GM23338 (cell line): ENCODE measurements around the gene USPL1.

Experiments used
- CREB1 ChIP-seq: fragments of 250-450 bp; sonication (Bioruptor Pico); IDR thresholded peaks from 2 replicates; pipeline ENCODE4 v1.5.0; 2020; ENCODE audit warnings: low read depth, mild to moderate bottlenecking, moderate library complexity
- EZH2phosphoT487 ChIP-seq: fragments of 200-600 bp; sonication (generic); IDR thresholded peaks from one replicate; pipeline ENCODE4 v1.8.1; 2018; ENCODE audit warnings: antibody characterized with exemption; ENCODE audit not compliant: unreplicated experiment
- TF ChIP-seq, protein P1 (sequence below), 2 experiments: fragments of 200-600 bp in 1 of 2; sonication (generic) in 1 of 2; conservative IDR thresholded peaks; 2 replicates each; pipeline versions ENCODE4 v1.5.1 to v1.6.1; 2016 to 2017; ENCODE audit warnings: antibody characterized with exemption in 2 of 2, low read depth in 2 of 2, mild to moderate bottlenecking in 2 of 2, moderate library complexity in 1 of 2
- TF ChIP-seq, protein P2 (sequence below): IDR thresholded peaks from 2 replicates; pipeline ENCODE4 v1.6.1; 2016; ENCODE audit warnings: antibody characterized with exemption

- TF ChIP-seq, protein P1, sequence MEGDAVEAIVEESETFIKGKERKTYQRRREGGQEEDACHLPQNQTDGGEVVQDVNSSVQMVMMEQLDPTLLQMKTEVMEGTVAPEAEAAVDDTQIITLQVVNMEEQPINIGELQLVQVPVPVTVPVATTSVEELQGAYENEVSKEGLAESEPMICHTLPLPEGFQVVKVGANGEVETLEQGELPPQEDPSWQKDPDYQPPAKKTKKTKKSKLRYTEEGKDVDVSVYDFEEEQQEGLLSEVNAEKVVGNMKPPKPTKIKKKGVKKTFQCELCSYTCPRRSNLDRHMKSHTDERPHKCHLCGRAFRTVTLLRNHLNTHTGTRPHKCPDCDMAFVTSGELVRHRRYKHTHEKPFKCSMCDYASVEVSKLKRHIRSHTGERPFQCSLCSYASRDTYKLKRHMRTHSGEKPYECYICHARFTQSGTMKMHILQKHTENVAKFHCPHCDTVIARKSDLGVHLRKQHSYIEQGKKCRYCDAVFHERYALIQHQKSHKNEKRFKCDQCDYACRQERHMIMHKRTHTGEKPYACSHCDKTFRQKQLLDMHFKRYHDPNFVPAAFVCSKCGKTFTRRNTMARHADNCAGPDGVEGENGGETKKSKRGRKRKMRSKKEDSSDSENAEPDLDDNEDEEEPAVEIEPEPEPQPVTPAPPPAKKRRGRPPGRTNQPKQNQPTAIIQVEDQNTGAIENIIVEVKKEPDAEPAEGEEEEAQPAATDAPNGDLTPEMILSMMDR (conservative IDR thresholded peaks at IDR 0.05; ENCODE audit: low read depth in 2 of 2) = no peak
- TF ChIP-seq, protein P2, sequence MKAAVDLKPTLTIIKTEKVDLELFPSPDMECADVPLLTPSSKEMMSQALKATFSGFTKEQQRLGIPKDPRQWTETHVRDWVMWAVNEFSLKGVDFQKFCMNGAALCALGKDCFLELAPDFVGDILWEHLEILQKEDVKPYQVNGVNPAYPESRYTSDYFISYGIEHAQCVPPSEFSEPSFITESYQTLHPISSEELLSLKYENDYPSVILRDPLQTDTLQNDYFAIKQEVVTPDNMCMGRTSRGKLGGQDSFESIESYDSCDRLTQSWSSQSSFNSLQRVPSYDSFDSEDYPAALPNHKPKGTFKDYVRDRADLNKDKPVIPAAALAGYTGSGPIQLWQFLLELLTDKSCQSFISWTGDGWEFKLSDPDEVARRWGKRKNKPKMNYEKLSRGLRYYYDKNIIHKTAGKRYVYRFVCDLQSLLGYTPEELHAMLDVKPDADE = no peak
- TF ChIP-seq EZH2phosphoT487 = no peak
- no peak for TF ChIP-seq CREB1 (CRISPR knock-in tag)
These were observed 47.7 kb upstream of the USPL1 start for GRCh38 chr13:30569901-30570576.
